H54 (cell line): Measurements from ENCODE around the gene GLS.
"Not testable (repeated sequence)": the region's sequence is repeated elsewhere in the genome, so short reads cannot be mapped to it uniquely, and the experiment has no call there.

Experiments used
- DNase-seq: peaks from one replicate; pipeline ENCODE4 v3.0.0; 2011; ENCODE audit warnings: low spot score, mixed read lengths; ENCODE audit not compliant: insufficient read length
- FAIRE-seq: peaks from 3 replicates; lab custom pipeline; 2011; peaks lifted over from hg19 to GRCh38; lab: Jason Lieb, UNC
- POLR2A ChIP-seq: IDR thresholded peaks from 2 replicates; pipeline ENCODE4 v1.6.1; 2011; ENCODE audit warnings: low read depth, mild to moderate bottlenecking, low read length

Gene GLS

DNA sequence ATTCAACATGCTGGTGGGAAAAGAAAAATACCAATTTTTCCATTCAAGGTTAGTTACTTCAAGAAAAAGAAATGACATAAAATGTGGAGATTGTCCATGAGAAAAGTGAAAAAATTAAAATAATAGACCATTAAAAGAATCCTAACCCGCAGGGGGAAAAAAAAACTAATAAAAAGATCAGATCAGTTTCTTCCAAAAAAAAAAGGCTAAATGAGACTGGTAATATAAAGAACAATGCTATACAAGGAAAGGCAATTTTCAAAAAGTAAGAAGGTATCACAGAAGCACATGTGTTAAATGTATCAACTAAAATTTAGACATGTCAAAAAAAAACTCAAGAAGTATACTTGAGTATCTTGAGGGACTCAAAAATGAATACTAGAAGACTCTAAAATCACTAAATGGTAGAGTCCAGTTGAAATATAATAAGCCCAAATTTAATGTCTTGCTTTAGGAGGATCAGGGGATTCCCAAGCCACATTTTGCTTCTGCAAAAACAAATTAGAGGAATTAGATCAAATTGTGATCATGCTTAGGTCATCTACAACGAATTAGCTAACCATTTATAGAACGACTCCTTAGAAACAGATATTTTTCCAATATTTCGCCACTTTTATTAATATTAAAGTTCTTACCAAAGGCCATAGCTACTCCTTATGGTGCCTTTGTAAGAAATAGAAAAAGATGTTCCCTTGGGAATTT is 35.8 kb upstream of the GLS start:
- FAIRE-seq (no peak), DNase-seq (no peak)
- TF ChIP-seq POLR2A = no peak

DNA sequence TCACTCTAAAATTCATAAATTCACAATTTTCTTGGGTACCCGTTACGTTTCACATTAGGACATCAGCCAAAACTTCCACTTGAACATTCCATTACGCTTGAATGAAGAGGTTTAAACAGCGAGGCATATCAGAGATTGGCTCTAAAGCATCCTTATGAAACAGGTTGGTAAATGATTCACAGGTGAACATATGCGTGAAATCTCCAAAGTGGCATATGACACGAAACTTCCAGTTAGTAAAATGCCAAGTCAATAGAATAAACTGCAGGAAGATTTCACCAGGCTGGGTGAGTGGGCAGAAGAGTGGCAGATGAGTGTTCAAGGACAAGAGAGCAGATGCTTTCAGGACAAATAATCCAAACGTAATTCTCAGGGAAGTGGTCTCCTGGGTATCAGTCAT is 33.9 kb upstream of the GLS start:
- FAIRE-seq (no peak), DNase-seq (no peak)
- no peak for TF ChIP-seq POLR2A

DNA sequence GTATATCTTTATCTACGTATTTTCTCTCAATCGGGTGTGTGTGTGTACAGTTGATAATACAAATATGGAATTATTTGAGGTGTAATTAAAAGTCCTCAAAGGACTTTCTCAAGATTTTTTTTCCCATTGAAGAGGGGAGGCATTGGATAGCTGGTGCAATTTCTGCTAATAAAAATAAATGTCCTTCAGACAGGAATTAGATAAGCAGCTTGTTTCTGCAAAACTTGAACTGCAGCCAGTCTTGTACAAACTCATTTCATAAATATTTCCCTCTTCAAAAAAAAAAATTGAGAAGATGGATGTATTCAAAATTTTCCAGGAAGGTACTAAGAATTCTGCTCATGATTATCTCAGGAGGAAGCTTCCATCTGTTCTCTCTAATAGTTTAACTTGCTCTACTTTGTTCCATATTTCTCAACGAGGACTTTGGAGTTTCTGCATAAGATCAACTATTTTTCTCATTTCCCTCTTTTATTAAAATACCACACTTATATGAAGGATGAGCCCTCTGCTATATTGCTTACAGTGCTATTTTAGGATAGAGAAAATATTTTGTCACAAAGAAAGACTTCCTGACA is 33.0 kb upstream of the GLS start:
- no peak for TF ChIP-seq POLR2A
- DNase-seq = no peak
- FAIRE-seq = peak; percentile 55

DNA sequence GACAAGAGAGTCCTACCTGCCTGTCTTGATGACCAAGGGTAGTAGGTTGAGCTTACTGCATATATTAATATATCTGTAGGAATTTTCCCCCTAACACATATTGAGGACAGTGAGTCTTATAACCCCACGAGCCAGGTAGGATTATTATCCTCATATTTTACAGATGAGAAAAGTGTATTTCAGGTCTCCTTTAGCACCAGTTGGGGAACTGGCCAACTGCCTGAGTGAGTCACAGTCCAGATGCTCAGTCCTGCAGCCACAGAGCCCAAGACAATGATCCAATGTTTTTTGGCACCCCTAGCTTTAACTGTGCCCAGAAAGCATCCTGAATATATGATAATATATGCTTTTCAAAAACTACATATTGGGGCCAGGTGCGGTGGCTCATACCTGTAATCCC is 30.8 kb upstream of the GLS start:
- FAIRE-seq = peak; percentile 96
- no peak for TF ChIP-seq POLR2A
- DNase-seq = peak; percentile 38

DNA sequence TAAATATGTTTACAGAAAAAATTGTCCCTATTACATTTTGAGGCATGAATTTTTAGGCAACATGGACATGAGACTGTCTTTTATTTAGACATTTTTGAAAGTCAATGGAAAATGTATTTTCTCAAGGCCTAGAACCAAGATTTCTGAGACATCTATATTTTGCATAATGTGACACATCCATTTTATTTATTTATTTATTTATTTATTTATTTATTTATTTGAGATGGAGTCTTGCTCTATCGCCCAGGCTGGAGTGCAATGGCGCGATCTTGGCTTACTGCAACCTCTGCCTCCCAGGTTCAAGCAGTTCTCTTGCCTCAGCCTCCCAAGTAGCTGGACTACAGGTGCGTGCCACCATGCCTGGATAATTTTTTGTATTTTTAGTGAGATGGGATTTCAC is 27.6 kb upstream of the GLS start:
- not testable (repeated sequence) for DNase-seq, FAIRE-seq

DNA sequence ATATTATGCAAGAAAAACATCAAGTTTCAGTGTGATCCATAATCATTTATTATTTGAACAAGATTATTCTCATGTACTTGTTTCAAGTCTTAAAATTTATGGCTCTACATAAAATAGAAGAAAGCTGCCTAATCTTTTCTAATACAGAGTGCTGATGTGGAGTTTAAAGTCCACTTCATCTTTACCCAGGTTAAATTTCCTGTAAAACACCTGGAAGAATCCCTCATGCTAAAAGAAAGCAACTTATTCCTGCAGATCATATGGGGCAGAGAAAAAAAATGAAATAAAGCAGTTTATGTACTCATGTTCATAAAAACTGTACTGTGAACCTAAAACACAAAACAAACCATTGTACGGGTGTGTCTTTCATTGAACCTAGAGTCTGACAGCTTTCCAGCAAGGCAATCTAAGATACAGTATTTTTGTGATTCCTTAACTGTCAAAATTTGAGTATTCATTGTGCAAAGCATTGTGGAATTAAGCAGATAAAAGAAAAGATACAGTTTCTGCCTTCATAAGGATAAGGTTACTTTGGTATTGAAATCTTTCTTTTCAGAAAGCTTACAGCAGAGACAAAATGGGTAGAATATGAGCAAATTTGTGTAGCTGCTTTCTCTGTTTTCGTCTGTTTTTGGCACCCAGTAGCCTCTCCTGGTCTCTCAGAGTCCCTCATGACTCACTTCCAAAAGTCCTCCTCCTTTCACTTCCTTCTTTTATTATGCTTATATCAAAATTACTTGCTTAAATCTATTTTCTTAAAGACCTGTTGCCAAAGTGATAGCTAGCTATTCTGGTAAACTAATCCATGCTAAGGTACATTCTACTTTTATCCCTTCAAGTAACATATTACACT is 26.9 kb upstream of the GLS start:
- no peak for TF ChIP-seq POLR2A

DNA sequence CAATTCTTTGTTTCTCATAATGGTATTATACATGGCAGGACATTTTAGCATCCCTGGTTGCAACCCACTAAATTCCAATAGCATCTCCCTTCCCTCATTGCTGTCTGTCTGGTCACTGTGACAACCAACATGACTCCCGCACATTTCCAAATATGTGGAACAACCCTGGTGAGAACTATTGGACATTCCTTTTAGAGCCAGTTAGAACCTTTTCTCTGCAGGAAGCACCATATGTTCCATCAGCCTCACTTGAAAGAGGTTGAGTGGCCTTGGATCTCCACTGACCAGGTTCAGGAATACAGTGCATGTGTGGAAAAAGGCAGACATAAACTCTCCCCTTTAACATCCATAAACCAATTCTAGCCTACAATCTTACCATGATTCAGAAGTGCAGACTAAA is 25.9 kb upstream of the GLS start:
- TF ChIP-seq POLR2A = no peak
- DNase-seq = no peak
- no peak for FAIRE-seq

More for the DNA sequence above, 26.9 kb upstream of the GLS start:
- no peak for FAIRE-seq
- no peak for DNase-seq

DNA sequence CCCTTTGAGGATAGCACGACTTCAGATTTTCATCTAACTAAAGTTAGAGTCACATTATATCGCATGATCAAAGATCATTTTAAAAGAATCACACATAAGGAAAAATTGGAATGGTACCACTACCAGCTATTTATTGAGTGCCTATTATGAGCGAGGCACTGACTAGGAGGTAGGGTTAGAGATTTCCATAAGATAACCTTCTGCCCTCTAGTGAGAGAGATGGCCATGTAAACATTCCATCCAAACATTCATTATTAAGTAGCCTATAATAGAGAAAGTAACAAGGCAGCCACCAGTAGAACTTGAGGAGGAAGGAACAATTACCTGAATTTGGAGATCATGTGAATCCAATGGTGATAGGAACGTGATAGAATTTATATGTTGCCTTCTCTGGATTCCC is 25.4 kb upstream of the GLS start:
- TF ChIP-seq POLR2A = no peak
- no peak for DNase-seq
- no peak for FAIRE-seq

DNA sequence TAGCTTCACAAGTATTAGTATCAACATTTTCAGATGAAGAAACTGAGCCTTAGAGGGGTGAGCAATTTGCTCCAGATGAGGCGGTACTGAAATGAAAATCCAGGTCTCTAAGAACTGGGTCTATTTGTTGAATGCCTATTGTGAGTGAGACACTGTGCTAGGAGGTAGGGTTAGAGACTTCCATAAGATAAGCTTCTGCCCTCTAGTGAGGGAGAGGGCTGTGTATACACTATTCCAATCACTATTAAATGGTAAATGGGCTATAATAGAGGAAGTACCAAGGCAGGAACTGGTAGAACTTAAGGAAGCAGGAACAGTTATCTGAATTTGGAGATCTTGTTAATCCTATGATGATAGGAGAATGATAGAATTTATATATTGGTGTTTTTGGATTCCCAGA is 23.6 kb upstream of the GLS start:
- FAIRE-seq (peak; percentile 15), DNase-seq (no peak)
- TF ChIP-seq POLR2A = no peak

DNA sequence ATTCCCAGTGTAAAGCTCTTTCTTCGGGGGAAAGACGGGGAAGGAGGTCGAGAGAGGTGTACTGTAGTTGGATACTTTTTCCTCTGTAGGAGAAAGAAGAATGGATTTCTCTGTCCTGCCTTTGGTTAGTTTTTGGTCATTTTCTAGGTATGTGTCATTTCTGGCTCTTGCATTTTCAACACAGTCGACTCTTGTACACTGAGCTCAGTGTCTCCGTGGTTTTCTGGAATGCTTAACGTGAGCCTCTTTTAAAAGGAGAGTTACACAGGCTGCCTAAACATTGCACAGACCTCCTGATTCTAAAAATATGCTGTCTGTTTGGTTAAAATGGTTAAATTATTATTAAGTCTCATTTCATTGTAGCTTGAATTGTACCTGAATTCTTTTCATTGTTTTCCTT is 21.8 kb upstream of the GLS start:
- TF ChIP-seq POLR2A = no peak
- FAIRE-seq = peak; percentile 78
- no peak for DNase-seq

DNA sequence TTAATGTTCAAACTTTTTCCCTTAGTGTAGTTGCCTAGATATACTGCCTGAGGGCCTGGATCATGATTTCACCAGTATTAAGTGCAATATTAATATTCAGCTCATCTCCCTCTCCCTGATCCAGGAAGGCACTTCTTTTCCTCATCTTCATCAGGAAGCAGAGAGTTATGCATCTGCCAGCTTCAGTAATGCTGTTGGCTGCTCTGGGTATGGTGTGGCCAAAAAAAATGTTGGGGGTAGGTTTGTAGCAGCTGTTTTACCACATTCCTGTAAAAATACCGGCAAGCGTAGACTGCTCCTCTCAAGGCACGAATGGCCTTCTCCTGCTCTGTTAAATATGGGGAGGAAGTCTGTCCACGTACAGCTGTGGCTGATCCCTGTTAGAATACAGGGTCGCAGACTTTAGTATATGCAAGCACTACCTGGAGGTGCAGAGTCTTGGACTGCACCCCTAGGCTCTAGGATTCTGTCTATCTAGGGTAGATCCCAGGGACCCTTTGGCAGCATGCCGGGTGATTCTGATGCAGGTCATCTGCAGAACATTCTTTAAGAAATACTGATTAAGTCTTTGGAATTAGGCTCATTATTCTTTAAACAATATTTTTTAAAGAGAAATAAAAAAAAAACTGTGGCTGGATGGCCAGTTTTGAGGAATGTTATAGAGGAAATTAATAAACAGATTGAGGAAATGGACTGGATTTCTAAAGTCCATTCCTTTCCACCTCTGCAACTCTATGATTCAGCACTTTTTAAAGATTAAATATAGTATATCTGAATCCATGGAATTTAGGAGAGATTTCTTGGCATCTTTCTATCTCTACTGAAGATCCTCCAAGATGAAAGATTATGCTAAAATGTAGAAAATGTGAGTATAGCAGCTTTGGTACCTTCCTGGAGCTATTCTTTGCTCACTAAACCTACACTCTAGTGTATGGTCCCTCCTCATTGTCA is 21.0 kb upstream of the GLS start:
- no peak for TF ChIP-seq POLR2A
- DNase-seq = no peak
- FAIRE-seq = peak; percentile 68

DNA sequence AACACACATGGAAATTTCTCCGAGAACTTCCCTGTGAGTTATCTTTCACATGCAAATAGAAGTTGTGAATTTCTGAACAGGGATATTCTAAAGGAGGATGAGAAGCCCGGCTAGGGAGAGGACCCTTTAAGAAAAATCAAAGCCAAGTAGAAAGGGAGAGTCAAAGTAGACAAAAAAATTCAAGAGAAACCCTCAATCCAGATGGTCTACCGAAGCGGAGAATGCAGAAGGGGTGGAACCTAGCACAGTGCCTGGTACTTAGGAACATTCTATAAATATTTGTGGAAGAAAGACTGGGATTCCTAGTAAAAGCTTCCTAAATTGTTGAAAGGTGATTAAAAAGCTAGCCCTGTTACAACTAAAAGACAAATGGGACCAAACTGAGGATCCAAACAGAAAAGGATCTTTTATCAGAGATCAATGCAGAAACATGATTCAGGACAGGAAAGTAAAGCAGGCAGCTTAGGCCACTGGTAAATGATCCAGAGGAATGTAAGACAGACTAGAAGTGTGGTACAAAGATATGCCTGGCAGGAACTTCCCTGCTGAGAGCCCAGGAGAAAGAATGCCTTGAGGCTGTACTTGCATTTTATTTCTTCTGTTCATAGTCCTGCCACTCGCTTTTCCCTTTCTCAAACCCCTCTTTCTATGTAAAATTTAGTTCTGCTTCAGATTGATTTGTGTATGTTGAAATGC is 19.5 kb upstream of the GLS start:
- peak; percentile 19 for DNase-seq
- FAIRE-seq = peak; percentile 91
- TF ChIP-seq POLR2A = no peak

DNA sequence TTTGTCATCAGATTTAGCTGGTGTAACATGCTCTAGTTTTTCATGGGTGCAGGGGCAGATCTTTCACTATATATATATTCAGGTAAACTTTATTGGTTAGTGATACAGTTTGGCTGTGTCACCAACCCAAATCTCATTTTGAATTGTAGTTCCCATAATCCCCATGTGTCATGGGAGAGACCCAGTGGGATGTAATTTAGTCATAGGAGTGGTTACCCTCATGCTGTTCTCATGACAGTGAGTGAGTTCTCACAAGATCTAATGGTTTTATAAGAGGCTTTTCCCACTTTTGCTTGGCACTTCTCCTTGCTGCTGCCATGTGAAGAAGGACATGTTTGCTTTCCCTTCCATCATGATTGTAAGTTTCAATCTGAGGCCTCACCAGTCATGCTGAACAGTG is 18.5 kb upstream of the GLS start:
- DNase-seq, FAIRE-seq: not testable (repeated sequence)

DNA sequence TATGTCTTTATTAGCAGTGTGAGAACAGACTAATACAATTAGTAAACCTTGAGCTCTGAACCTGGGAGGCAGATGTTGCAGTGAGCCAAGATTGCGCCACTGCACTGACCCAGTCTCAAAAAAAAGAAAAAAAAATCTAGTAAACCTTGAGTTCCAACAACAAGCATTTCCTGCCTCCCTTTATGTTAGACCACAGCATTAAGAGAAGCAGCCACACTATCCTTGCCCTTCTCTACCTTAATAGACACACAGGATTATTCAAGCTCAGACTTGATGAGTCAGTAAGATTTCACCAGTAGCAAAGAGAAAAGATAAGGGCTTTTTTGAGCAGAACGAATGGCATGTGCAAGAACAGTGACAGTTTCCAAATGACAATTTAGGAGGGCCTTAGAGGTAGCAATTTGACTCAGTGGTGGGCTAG is 18.0 kb upstream of the GLS start:
- no peak for DNase-seq
- FAIRE-seq = no peak
- TF ChIP-seq POLR2A = no peak
